ENCODE results near the gene C1QB. TPM values are rescaled to one million over a fixed set of nuclear protein-coding genes. Genes with fewer than 3 reads are reported as not detected.

The C1QB gene
- total and polyA plus RNA-seq, 2 of the 4 experiments (the other 2 are of a cell fraction) = not detected

- no peak overlapping the region for H2BK120ac ChIP-seq (ENCODE audit: low read depth, low read length)
- TF ChIP-seq SMC3 (IDR thresholded peaks at IDR 0.05; ENCODE audit: low read depth, low read length) (no peak), MXI1 (IDR thresholded peaks at IDR 0.05; ENCODE audit: borderline replicate concordance, low read depth, low read length) (no peak), USF2 (IDR thresholded peaks at IDR 0.05; ENCODE audit: low read depth, low read length) (no peak), RAD21 (IDR thresholded peaks at IDR 0.05; ENCODE audit: low read length) (no peak), RFX5 (IDR thresholded peaks at IDR 0.05; ENCODE audit: low read depth, low read length) (no peak), NFE2L2 (IDR thresholded peaks at IDR 0.05; ENCODE audit: low read depth, low read length) (no peak), CHD1 (IDR thresholded peaks at IDR 0.05; ENCODE audit: low read depth, low read length) (no peak), FOS (IDR thresholded peaks at IDR 0.05; ENCODE audit: low read depth, low read length) (no peak), MAZ (IDR thresholded peaks at IDR 0.05; ENCODE audit: borderline replicate concordance, low read depth, low read length) (no peak), BHLHE40 (IDR thresholded peaks at IDR 0.05; ENCODE audit: low read depth, low read length) (no peak), CEBPB (IDR thresholded peaks at IDR 0.05; ENCODE audit: low read depth, low read length) (no peak), POLR2A (IDR thresholded peaks at IDR 0.05; ENCODE audit: low read depth, low read length) (no peak), RCOR1 (IDR thresholded peaks at IDR 0.05; ENCODE audit: insufficient replicate concordance, low read length) (no peak), MAFK (IDR thresholded peaks at IDR 0.05; ENCODE audit: low read depth, low read length) (no peak)
- TF ChIP-seq, protein P1, sequence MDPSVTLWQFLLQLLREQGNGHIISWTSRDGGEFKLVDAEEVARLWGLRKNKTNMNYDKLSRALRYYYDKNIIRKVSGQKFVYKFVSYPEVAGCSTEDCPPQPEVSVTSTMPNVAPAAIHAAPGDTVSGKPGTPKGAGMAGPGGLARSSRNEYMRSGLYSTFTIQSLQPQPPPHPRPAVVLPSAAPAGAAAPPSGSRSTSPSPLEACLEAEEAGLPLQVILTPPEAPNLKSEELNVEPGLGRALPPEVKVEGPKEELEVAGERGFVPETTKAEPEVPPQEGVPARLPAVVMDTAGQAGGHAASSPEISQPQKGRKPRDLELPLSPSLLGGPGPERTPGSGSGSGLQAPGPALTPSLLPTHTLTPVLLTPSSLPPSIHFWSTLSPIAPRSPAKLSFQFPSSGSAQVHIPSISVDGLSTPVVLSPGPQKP (IDR thresholded peaks at IDR 0.05; ENCODE audit: borderline replicate concordance, low read depth, low read length) = no peak
- TF ChIP-seq, protein P2, sequence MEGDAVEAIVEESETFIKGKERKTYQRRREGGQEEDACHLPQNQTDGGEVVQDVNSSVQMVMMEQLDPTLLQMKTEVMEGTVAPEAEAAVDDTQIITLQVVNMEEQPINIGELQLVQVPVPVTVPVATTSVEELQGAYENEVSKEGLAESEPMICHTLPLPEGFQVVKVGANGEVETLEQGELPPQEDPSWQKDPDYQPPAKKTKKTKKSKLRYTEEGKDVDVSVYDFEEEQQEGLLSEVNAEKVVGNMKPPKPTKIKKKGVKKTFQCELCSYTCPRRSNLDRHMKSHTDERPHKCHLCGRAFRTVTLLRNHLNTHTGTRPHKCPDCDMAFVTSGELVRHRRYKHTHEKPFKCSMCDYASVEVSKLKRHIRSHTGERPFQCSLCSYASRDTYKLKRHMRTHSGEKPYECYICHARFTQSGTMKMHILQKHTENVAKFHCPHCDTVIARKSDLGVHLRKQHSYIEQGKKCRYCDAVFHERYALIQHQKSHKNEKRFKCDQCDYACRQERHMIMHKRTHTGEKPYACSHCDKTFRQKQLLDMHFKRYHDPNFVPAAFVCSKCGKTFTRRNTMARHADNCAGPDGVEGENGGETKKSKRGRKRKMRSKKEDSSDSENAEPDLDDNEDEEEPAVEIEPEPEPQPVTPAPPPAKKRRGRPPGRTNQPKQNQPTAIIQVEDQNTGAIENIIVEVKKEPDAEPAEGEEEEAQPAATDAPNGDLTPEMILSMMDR (conservative IDR thresholded peaks at IDR 0.05; ENCODE audit: low read depth, low read length) = no peak
- H3K9me1 ChIP-seq (ENCODE audit: insufficient read depth, low read length) = no peaks in the 10 kb centered on the region
- H2AFZ ChIP-seq (replicated peaks; ENCODE audit: low read length, poor library complexity) = peak overlapping the region; percentile 59
- BruUV-seq (replicated peaks) = no TSS peak
- peaks cover 2% of the 10 kb centered on the region; the same call in 1 of the 2 replicates for H3K4me1 ChIP-seq (ENCODE audit: control insufficient read depth, insufficient read depth, low read length)
- no peaks in the 10 kb centered on the region for H3K9me3 ChIP-seq (ENCODE audit: control insufficient read depth, insufficient read depth, low read length)
- H3K14ac ChIP-seq (replicated peaks; ENCODE audit: low read depth, low read length) = no peak overlapping the region
- H3K4me3 ChIP-seq (ENCODE audit: insufficient read depth, low read depth, low read length) = no peak overlapping the region
- dilution Hi-C loops (cut with HindIII; ENCODE audit: low sequenced_read_pairs, unreplicated experiment) (no loop called here), intact Hi-C loops (cut with micrococcal nuclease) (loop anchor here (10.0 kb wide), 1 partner anchor 541 kb away; no protein-coding TSS in a partner anchor), in situ Hi-C loops (cut with MboI; ENCODE audit: low sequenced_read_pairs) (loop anchor here (5.0 kb wide), 1 partner anchor 229 kb away; no protein-coding TSS in a partner anchor)
- H4K91ac ChIP-seq (ENCODE audit: insufficient read depth, low read depth, low read length) = no peak overlapping the region
- H3K36me3 ChIP-seq (ENCODE audit: control insufficient read depth, insufficient read depth, low read length) = no peaks in the 10 kb centered on the region
- WGBS, 2 experiments (ENCODE audit: extremely low coverage in 2 of 2, insufficient read length in 1 of 2) = 71% methylated on average over 1 of the region's 7 CpGs; no CpG with 5 or more reads in 1 of the 2 experiments
- H2AK5ac ChIP-seq (ENCODE audit: low read depth, low read length) = no peak overlapping the region
- no peak overlapping the region for H4K5ac ChIP-seq (ENCODE audit: low read depth, low read length)
- H2AK9ac ChIP-seq (replicated peaks; ENCODE audit: low read depth, low read length, poor library complexity) = no peak overlapping the region
- H3K9ac ChIP-seq (ENCODE audit: low read depth, low read length) = no peak overlapping the region
- no peak overlapping the region for H2BK5ac ChIP-seq (ENCODE audit: low read depth, low read length, poor library complexity, severe bottlenecking)
- peak; percentile 8 for ATAC-seq (ENCODE audit: low read depth)
- no peak overlapping the region for H3K56ac ChIP-seq (ENCODE audit: extremely low read depth, insufficient read depth, low read length)
- no peak overlapping the region for H3K23ac ChIP-seq (ENCODE audit: low read depth, low read length)
- peaks cover 5% of the 10 kb centered on the region for H4K20me1 ChIP-seq (ENCODE audit: insufficient read depth, low read length)
- H2BK15ac ChIP-seq (ENCODE audit: low read depth, low read length) = no peak overlapping the region
- CTCF ChIA-PET = interaction anchor here (0.6 kb wide), 1 partner anchor 9 kb away, joined by 4 read pairs; no protein-coding TSS in a partner anchor
- no peak overlapping the region for H3K4me2 ChIP-seq (ENCODE audit: low read depth, low read length)
- no peak overlapping the region for H3K27ac ChIP-seq (ENCODE audit: insufficient read depth, low read length)
- no peak overlapping the region for H2BK20ac ChIP-seq (ENCODE audit: low read depth, low read length)
- H3K4ac ChIP-seq (ENCODE audit: low read depth, low read length) = no peak overlapping the region
- no peak overlapping the region for H4K8ac ChIP-seq (ENCODE audit: low read depth in 2 of 2, low read length in 2 of 2)
- no peak overlapping the region for H3K18ac ChIP-seq (ENCODE audit: low read depth, low read length)
- POLR2A ChIA-PET (ENCODE audit: unreplicated experiment) = no interaction called here
- peaks cover 45% of the 10 kb centered on the region for H3K27me3 ChIP-seq (ENCODE audit: control insufficient read depth, insufficient read depth, low read length)
- no peaks in the 10 kb centered on the region for H3K79me1 ChIP-seq (ENCODE audit: low read depth in 1 of 2, low read length in 2 of 2)
- no peak for DNase-seq
Measured at GRCh38 chr1:22645931-22646330, 7.1 kb upstream of the C1QB start.
